Measurements from ENCODE around the gene ILF2. TPM values are rescaled to one million over a fixed set of nuclear protein-coding genes. Genes with fewer than 3 reads are reported as not detected.

Gene ILF2
- total RNA-seq, 4 donors from 2014 or later = 52.1 to 99.2 (median 79.3) TPM

- Histone ChIP-seq H3K27ac (no peak overlapping the region), H3K4me1 (peaks cover 0 to 13% (median 0%) of the 10 kb centered on the region in 3 donors), H3K4me3 (no peak overlapping the region), H3K27me3 (no peaks in the 10 kb centered on the region), H3K36me3 (peaks cover 0 to 29% of the 10 kb centered on the region in 2 donors), H3K9me3 (no peaks in the 10 kb centered on the region)
- no peak for TF ChIP-seq POLR2AphosphoS5 (IDR thresholded peaks at IDR 0.05)
- no peak for TF ChIP-seq EP300 (IDR thresholded peaks at IDR 0.05)
- TF ChIP-seq, protein P1, sequence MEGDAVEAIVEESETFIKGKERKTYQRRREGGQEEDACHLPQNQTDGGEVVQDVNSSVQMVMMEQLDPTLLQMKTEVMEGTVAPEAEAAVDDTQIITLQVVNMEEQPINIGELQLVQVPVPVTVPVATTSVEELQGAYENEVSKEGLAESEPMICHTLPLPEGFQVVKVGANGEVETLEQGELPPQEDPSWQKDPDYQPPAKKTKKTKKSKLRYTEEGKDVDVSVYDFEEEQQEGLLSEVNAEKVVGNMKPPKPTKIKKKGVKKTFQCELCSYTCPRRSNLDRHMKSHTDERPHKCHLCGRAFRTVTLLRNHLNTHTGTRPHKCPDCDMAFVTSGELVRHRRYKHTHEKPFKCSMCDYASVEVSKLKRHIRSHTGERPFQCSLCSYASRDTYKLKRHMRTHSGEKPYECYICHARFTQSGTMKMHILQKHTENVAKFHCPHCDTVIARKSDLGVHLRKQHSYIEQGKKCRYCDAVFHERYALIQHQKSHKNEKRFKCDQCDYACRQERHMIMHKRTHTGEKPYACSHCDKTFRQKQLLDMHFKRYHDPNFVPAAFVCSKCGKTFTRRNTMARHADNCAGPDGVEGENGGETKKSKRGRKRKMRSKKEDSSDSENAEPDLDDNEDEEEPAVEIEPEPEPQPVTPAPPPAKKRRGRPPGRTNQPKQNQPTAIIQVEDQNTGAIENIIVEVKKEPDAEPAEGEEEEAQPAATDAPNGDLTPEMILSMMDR (IDR thresholded peaks at IDR 0.05) = no peak
- no peak for TF ChIP-seq POLR2A (IDR thresholded peaks at IDR 0.05)
- ATAC-seq = no peak
- WGBS, 2 donors (ENCODE audit: low coverage in 1 of 2) = 41% methylated on average over 3 of the region's 3 CpGs; no CpG with 5 or more reads in 1 of the 2 donors
Observed at GRCh38 chr1:153649137-153649862, 21.5 kb downstream of the ILF2 start.

DNA sequence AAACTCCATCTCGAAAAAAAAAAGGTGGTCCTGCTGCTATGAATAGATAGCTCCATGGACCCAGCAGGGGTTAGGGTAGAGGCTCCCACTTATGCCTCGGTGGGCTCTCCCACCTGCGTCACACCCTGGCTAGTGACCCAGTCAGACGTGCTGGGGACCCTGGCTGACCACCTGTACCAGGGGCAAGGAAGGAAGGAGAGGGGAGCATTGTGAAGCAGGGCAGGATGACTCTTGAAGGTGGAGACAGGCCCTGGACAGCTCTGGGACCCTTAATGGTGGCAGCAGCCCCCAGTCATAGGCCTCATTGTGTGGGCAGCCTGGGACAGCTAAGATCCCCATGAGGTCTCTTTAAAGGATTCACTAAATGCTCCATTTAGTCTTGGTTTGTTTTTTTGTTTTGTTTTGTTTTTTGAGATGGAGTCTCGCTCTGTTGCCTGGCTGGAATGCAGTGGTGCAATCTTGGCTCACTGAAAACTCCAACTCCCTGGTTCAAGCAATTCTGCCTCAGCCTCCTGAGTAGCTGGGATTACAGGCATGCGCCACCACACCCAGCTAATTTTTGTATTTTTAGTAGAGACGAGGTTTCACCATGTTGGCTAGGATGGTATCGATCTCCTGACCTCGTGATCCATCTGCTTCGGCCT is 22.7 kb downstream of the ILF2 start:
- no peak for ATAC-seq
- peaks cover 0 to 41% of the 10 kb centered on the region in 2 donors for H3K36me3 ChIP-seq
- 68 to 84% methylated on average over 5 to 6 of the region's 10 CpGs for WGBS, 2 donors (ENCODE audit: low coverage in 1 of 2)

DNA sequence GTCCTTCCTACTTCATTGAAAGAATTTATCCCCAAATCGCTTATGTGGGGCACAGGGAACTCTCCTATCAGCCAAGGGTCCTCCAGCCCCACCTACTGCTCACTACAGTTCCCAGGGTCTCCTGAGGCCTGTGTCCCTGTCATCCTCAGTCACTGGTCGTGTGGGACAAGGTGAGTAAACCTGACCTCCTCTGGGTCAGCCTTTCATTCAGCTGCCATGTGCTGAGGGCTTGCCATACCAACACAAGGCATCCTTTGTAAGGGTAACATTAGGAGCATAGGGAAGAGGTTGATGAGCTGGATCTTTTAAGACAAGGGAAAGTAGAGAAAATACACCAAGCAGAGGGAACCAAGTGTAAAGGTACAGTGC is 23.5 kb downstream of the ILF2 start:
- no peaks in the 10 kb centered on the region for H3K9me3 ChIP-seq
- 51 to 57% methylated on average over 1 to 2 of the region's 2 CpGs for WGBS, 2 donors (ENCODE audit: low coverage in 1 of 2)
- no peaks in the 10 kb centered on the region for H3K27me3 ChIP-seq
- TF ChIP-seq, protein P1 (IDR thresholded peaks at IDR 0.05) = no peak
- TF ChIP-seq EP300 (IDR thresholded peaks at IDR 0.05) (no peak), POLR2A (IDR thresholded peaks at IDR 0.05) (no peak), POLR2AphosphoS5 (IDR thresholded peaks at IDR 0.05) (no peak)
- H3K36me3 ChIP-seq = peaks cover 0 to 49% of the 10 kb centered on the region in 2 donors
- peaks cover 0 to 31% (median 8%) of the 10 kb centered on the region in 3 donors for H3K4me1 ChIP-seq
- peak overlapping the region in 2 of 4 donors; percentile 25 to 55 for H3K27ac ChIP-seq
- no peak overlapping the region for H3K4me3 ChIP-seq
- ATAC-seq = no peak

More for the DNA sequence above, 22.7 kb downstream of the ILF2 start:
- TF ChIP-seq EP300 (IDR thresholded peaks at IDR 0.05) (no peak), POLR2A (IDR thresholded peaks at IDR 0.05) (no peak), POLR2AphosphoS5 (IDR thresholded peaks at IDR 0.05) (no peak)
- TF ChIP-seq, protein P1 (IDR thresholded peaks at IDR 0.05) = no peak
- Histone ChIP-seq H3K27ac (peak overlapping the region in 2 of 4 donors; percentile 35 to 55), H3K4me3 (no peak overlapping the region), H3K27me3 (no peaks in the 10 kb centered on the region), H3K9me3 (no peaks in the 10 kb centered on the region), H3K4me1 (peaks cover 0 to 25% (median 8%) of the 10 kb centered on the region in 3 donors)

- peak; percentile 60 for ATAC-seq
- no peaks in the 10 kb centered on the region for H3K27me3 ChIP-seq
- peaks cover 0 to 31% (median 8%) of the 10 kb centered on the region in 3 donors for H3K4me1 ChIP-seq
- peaks cover 0 to 54% of the 10 kb centered on the region in 2 donors for H3K36me3 ChIP-seq
- no peaks in the 10 kb centered on the region for H3K9me3 ChIP-seq
- H3K27ac ChIP-seq = peak overlapping the region in 2 of 4 donors; percentile 25 to 55
- TF ChIP-seq, protein P1 (IDR thresholded peaks at IDR 0.05) = no peak
- TF ChIP-seq POLR2A (IDR thresholded peaks at IDR 0.05) (no peak), EP300 (IDR thresholded peaks at IDR 0.05) (no peak), POLR2AphosphoS5 (IDR thresholded peaks at IDR 0.05) (no peak)
- H3K4me3 ChIP-seq = no peak overlapping the region
- 83% methylated on average over 4 of the region's 5 CpGs; no CpG with 5 or more reads in 1 of the 2 donors for whole genome bisulfite sequencing, 2 donors (ENCODE audit: low coverage in 1 of 2)
Observed at GRCh38 chr1:153646672-153647345, 24.0 kb downstream of the ILF2 start.

All from gastroesophageal sphincter (tissue), 4 donors.